Loucy (cell line): Measurements from ENCODE around the gene TMEM14A.

Experiments
- CTCF ChIP-seq: fragments of 200-600 bp; sonication (generic); conservative IDR thresholded peaks from 2 replicates; pipeline ENCODE4 v1.5.1; 2014; ENCODE audit warnings: mild to moderate bottlenecking, antibody characterized with exemption, low read length
- EZH2phosphoT487 ChIP-seq: fragments of 200-600 bp; IDR thresholded peaks from 2 replicates; pipeline ENCODE4 v1.6.1; 2018; ENCODE audit warnings: antibody characterized with exemption, mild to moderate bottlenecking, moderate library complexity, borderline replicate concordance

GRCh38 chr6:52657870-52658269 is 13.0 kb upstream of the TMEM14A start:
- TF ChIP-seq CTCF (no peak), EZH2phosphoT487 (no peak)
